HG02885 (cell line): ENCODE data around the gene FAM13B.

Experiments used
- ATAC-seq: cut with Tn5 transposase; IDR thresholded peaks from one replicate; pipeline ENCODE4 v1.9.1; 2021; ENCODE audit warnings: mild to moderate bottlenecking; ENCODE audit not compliant: unreplicated experiment, poor library complexity

FAM13B gene

DNA sequence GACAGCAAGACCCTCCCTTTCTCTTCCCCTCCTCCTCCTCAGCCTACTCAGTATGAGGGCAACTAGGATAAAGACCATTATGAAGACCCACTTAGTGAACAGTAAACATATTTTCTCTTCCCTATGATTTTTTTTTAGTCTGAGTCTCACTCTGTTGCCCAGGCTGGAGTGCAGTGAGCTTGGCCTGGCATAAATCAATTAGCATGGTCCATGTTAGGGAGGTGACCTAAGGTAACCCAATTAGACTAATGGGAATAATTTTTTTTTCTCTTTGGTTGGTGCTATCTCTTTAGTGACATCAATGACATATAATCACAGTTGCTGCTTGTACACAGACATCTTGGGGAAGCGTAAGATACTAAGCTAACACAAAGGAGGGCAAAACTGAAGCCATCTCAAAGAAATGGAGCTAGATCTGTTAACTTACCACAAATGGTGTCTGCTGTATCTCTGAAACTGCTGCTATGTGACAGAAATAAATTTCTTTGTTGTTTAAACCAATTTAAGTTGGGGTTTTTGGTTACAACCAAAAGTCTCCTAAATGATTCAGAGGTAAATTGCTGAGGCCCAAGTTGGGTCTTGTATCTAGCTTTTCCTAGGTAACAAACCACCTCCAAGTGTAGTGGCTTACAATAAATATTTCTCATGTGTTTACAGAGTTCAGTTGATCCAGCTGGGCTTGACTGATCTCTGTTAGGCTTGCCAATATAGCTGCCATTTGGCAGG lies 130.3 kb downstream of the FAM13B start:
- ATAC-seq, result no peak

DNA sequence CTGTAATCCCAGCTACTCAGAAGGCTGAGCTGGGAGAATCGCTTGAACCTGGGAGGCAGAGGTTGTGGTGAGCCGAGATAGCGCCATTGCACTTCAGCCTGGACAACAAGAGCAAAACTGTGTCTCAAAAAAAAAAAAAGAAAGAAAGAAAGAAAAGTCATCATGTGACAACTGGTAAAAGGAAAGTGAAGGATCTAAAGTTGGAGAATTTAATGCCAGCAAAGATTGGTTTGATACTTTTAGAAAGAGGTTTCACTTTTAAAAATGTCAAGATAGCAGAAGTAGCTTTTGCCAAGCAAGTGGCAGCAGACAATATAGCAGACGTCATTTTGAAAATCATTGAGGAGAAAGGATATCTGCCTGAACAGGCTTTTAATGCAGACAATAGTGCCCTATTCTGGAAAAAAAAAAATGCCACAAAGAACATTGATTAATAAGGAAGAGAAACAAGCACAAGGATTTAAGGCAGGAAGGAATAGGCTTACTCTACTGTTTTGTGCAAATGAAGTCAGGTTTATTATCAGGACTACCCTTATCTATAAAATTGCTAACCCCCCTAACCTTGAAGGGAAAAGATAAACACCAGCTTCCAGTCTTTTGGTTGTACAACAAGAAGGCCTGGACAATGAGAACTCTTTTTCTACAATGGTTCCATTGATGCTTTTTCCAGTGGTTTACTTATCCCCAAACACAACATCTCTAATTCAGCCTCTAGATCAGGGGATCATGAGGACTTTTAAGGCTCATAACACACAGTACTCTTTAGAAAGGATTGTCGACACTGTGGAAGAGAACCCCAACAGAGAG lies 131.7 kb downstream of the FAM13B start:
- no peak for ATAC-seq

GRCh38 chr5:137899493-137899892 lies 133.4 kb downstream of the FAM13B start:
- no peak for ATAC-seq

DNA sequence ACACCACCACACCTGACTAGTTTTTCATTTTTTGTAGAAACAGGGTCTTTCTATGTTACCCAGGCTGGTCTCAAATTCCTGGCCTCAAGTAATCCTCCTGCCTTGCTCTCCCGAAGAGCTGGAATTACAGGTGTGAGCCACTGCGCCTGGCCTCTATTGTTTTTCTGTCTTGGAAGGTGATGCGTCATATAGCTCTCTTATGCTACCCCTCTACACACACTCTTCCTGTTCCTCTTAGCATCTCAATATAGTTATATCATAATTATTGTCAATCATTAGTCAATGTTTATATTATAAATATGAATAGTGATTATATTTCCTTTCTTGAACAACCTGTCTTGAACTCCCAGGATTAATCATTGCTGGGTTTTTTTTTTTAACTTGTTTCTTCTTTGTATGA lies 136.3 kb downstream of the FAM13B start:
- no peak for ATAC-seq

DNA sequence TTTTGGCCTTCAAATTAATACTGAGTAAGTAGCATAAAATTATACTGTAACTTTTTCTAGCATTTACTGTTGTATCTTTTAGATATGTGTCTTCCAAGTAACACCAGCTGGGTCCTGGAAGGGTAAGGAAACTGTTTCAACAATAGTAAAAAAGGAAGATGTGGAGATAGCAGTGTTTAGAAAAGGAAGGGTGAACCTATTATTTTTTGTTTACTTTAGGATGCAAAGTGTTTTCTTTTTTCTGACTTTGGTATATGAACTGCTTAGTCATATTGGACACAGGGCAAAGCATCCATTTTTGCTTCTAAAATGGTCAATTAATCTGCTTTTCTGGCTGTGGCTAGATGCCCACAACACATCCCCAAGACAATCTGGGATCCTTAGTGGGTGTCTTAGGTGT lies 138.3 kb downstream of the FAM13B start:
- ATAC-seq, result no peak

- ATAC-seq, result no peak
Observed at GRCh38 chr5:137891849-137892248, 141.0 kb downstream of the FAM13B start.

DNA sequence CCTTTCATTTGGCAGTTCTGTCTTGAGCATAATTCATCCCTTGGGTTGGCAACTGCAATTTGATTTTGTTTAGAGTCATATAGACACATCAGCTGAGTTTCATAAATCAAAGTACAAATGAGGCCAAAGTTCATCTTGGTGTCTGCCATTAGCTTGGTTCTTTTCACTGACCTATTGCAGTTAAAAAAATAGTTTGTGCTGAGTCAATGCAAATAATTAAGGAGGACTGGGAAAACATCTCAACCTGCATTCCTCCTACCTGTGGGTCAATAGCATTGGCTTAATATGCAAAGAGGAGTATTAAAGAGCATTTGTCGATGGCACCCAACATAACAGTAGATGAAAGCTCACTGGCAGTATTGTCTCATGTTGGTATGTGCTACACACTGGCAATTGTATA lies 142.0 kb downstream of the FAM13B start:
- no peak for ATAC-seq

DNA sequence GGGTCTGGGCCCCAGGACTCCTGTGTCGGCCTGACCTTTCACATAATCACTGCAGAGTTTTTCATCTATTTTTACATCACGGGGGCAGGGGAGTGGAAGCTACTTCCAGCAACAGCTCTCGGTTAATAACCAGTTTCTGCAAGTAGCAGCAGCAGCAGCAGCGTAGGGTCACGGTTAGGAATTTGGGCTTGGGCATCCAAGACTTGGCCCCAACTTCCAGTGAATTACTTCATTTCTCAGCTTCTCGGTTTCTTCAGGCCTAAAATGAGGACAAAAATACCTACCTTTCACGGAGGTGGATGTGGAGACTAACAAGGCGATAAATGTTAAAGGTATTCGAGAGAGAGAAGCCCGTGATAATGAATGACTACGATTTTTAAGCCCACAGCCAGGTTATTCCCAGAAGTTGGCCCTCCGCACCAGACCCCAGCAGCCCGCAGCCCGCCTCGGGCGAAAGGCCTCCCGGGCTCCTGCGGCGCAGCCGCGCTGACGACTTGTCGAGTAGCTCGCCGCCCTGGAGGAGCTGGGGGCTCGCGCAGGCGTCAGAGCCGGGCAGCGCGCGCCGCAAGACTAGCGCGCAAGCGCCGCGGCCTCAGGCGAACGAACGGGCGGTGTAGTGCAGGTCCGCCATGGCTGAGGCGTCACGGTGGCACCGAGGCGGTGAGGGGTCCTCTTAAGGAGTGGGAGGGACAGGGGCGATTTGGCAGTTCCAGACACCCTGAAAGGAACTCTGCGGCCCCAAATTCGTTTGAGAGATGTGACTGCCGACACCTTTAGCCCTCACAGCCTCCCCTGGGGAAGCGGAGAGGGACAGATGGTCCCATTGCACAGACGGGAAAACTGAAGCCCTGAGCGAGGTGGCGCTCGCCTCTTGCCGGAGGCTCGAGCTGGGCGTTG lies 143.8 kb downstream of the FAM13B start, which contains the start of gene PKD2L2:
Gene PKD2L2, plus strand, starts transcription at position 595 of the 897 bp plus-strand sequence. Its CDS starts 35 bp downstream, at position 630.
- peak; percentile 97 for ATAC-seq

DNA sequence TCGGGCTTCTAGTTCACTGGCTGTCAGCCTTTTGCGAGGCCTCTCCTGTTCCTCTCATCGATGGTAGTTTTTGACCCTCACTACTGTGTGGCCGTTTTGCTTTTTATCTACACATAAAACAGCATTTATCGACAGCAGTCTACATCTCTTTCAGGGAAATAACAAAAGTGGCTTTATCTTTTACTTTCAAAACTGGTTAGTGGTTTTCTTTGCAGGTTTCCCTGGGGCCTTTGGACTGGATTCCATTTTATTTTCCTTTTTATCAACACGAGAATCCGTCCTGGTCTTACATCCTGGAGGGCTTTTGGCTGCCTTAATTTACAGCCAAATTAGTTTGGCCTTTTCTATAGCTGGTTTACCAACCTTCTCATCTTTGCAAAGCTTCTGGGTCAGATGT lies 144.4 kb downstream of the FAM13B start:
- ATAC-seq, result no peak
